Gastroesophageal sphincter (tissue), 4 donors: Measurements from ENCODE around the gene STARD10. TPM values are rescaled to one million over a fixed set of nuclear protein-coding genes. Genes with fewer than 3 reads are reported as not detected.
A peak's percentile ranks its signal among the peaks of the same experiment; 100 is the strongest.

Experiments used
- ATAC-seq: fragments of 150-250 bp; one replicate; pipeline ENCODE4 v1.9.1; 2016; ENCODE audit warnings: mild to moderate bottlenecking, moderate library complexity
- H3K27ac ChIP-seq, 4 donors: fragments of 200-600 bp; sonication (generic) in 3 of 4; 1 replicate in 3 of 4; 2 replicates in 1 of 4; pipeline ENCODE4 v1.5.1; 2016 to 2019
- H3K27me3 ChIP-seq: fragments of 200-600 bp; sonication (generic); one replicate; pipeline ENCODE4 v1.5.1; 2019
- H3K36me3 ChIP-seq, 2 donors: fragments of 200-600 bp; sonication (generic); one replicate each; pipeline ENCODE4 v1.5.1; 2019; ENCODE audit warnings: control low read depth in 1 of 2
- H3K4me1 ChIP-seq, 3 donors: fragments of 200-600 bp; sonication (generic); 1 replicate in 2 of 3; 2 replicates in 1 of 3; pipeline ENCODE4 v1.5.1; 2016 to 2019; ENCODE audit warnings: control low read depth in 2 of 3
- H3K4me3 ChIP-seq, 2 donors: fragments of 200-600 bp; sonication (generic); one replicate each; pipeline ENCODE4 v1.5.1; 2019; ENCODE audit warnings: mild to moderate bottlenecking in 1 of 2, moderate library complexity in 1 of 2
- H3K9me3 ChIP-seq, 3 donors: fragments of 200-600 bp; sonication (generic); one replicate each; pipeline ENCODE4 v1.5.1; 2017 to 2019; ENCODE audit warnings: control low read depth in 2 of 3
- CTCF ChIP-seq, 4 experiments: fragments of 200-600 bp in 2 of 4; fragments of 450-650 bp in 2 of 4; sonication (generic) in 1 of 4; IDR thresholded peaks; one replicate each; pipeline ENCODE4 v1.5.1; 2017 to 2019; ENCODE audit warnings: antibody characterized with exemption in 4 of 4, mild to moderate bottlenecking in 2 of 4, moderate library complexity in 2 of 4
- EP300 ChIP-seq: sonication (generic); formaldehyde crosslinking; IDR thresholded peaks from one replicate; pipeline ENCODE4 v1.6.1; 2017; ENCODE audit warnings: antibody characterized with exemption, mild to moderate bottlenecking
- POLR2A ChIP-seq, 2 donors: fragments of 450-650 bp; IDR thresholded peaks; one replicate each; pipeline ENCODE4 v1.6.1; 2017; ENCODE audit warnings: antibody characterized with exemption in 2 of 2, mild to moderate bottlenecking in 2 of 2, moderate library complexity in 1 of 2
- POLR2AphosphoS5 ChIP-seq: sonication (generic); formaldehyde crosslinking; IDR thresholded peaks from one replicate; pipeline ENCODE4 v1.6.1; 2017; ENCODE audit warnings: antibody characterized with exemption
- WGBS, 2 donors: methylation state at CpG; one replicate each; pipeline ENCODE4 v1.1.5; 2018; ENCODE audit warnings: low coverage in 1 of 2; 5-methylcytosine and 5-hydroxymethylcytosine counted together
- total RNA-seq, 4 donors: library from RNA; depleted of rRNA; stranded (reverse); fragments of >200 nt; gene quantifications; one replicate each; pipeline ENCODE4 v1.1.0, GENCODE V29; 2016

STARD10 gene
- total RNA-seq, 4 donors from 2014 or later = 35.8 to 56.6 (median 45.0) TPM

DNA sequence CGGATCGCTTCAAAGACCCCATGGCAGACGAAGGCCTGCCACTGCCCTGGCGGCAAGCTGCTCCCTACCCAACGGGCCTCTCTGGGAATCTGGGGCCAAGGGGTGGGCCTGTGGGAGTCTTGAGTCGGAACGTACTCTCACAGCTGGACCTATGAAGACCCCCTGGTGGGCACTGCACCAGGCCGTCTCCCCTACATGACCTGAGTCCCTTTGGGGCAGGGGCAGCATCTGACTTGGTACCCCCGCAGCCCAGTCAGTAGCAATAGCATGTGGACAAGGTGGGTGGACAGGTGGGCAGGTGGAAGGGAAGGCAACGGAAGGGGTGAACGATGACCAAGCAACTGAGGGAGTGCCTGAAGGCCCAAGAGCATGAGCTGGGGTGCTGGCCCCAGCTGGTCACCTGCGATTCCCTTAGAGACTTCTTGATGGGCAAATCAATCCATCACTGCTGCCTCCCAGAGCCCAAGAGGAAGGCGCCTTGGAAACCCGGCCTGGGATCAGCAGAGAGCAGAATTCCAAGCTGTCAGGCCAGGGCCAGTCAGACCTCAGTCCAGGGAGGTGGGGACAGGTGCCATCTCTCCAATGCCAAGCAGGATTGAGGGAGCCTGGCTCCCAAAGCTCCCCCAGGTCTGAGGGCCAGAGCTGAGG lies 76.9 kb downstream of the STARD10 start:
- H3K27ac ChIP-seq = peak overlapping the region in 2 of 4 donors; percentile 14 to 26
- no peaks in the 10 kb centered on the region for H3K9me3 ChIP-seq
- peaks cover 0 to 35% of the 10 kb centered on the region in 2 donors for H3K36me3 ChIP-seq
- no peak for TF ChIP-seq EP300
- no peak for TF ChIP-seq CTCF (IDR thresholded peaks at IDR 0.05)
- TF ChIP-seq POLR2AphosphoS5 = no peak
- TF ChIP-seq POLR2A (IDR thresholded peaks at IDR 0.05) = no peak
- H3K4me3 ChIP-seq = no peak overlapping the region
- ATAC-seq = no peak
- WGBS, 2 donors = 59 to 87% methylated on average over 3 of the region's 14 CpGs
- no peaks in the 10 kb centered on the region for H3K27me3 ChIP-seq
- H3K4me1 ChIP-seq = peaks cover 0 to 93% (median 33%) of the 10 kb centered on the region in 3 donors

- no peak for TF ChIP-seq CTCF (IDR thresholded peaks at IDR 0.05)
- H3K4me3 ChIP-seq = no peak overlapping the region
- no peaks in the 10 kb centered on the region for H3K9me3 ChIP-seq
- peaks cover 0 to 41% of the 10 kb centered on the region in 2 donors for H3K36me3 ChIP-seq
- ATAC-seq = no peak
- H3K27ac ChIP-seq = peak overlapping the region in 2 of 4 donors; percentile 14 to 26
- 17 to 33% methylated on average over 1 to 3 of the region's 7 CpGs for WGBS, 2 donors
- no peaks in the 10 kb centered on the region for H3K27me3 ChIP-seq
- peaks cover 0 to 92% (median 29%) of the 10 kb centered on the region in 3 donors for H3K4me1 ChIP-seq
Observed at GRCh38 chr11:72716290-72716689, 77.6 kb downstream of the STARD10 start.

GRCh38 chr11:72712841-72713240 lies 81.0 kb downstream of the STARD10 start:
- H3K27ac ChIP-seq = peak overlapping the region in 1 of 4 donors; percentile 53
- TF ChIP-seq POLR2AphosphoS5 = no peak
- peaks cover 0 to 57% (median 3%) of the 10 kb centered on the region in 3 donors for H3K4me1 ChIP-seq
- H3K27me3 ChIP-seq = no peaks in the 10 kb centered on the region
- H3K4me3 ChIP-seq = no peak overlapping the region
- peaks cover 0 to 74% of the 10 kb centered on the region in 2 donors for H3K36me3 ChIP-seq
- ATAC-seq = no peak
- WGBS, 2 donors = 42% methylated on average over 3 of the region's 10 CpGs; no CpG with 5 or more reads in 1 of the 2 donors
- no peaks in the 10 kb centered on the region for H3K9me3 ChIP-seq

DNA sequence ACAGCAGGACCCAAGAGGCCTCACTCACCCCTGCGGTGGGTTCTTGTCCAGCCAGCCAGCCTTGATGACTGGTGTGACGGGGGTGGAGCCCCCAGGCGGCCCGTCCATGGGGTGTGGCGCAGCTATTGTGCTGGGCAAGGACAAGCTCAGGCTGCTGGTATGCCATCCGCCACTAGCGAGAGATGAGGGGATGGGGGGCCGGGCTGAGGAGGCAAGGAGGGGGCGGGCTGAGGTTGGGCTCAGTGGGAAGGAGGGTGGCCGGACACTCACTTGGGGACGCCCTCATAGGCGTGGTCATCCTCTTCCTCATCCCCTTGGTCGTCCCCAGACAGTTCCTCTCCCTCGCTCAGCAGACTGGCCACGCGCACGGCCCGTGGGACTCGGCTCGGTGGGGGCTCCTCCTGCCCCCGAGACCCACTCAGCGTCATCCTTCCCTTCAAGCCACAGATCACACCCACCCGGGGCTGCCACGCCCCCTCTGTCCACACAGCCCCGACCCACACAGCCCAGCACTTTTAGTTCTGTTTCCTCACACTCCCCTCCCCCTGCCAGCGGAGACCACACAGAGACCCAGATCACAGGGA lies 81.6 kb downstream of the STARD10 start:
- TF ChIP-seq POLR2AphosphoS5 (no peak), POLR2A (IDR thresholded peaks at IDR 0.05) (no peak), EP300 (no peak), CTCF (IDR thresholded peaks at IDR 0.05) (no peak)
- Histone ChIP-seq H3K36me3 (peaks cover 0 to 74% of the 10 kb centered on the region in 2 donors), H3K4me3 (no peak overlapping the region), H3K4me1 (peaks cover 0 to 51% (median 3%) of the 10 kb centered on the region in 3 donors), H3K9me3 (no peaks in the 10 kb centered on the region), H3K27me3 (no peaks in the 10 kb centered on the region), H3K27ac (peak overlapping the region in 1 of 4 donors; percentile 53)
- 80% methylated on average over 1 of the region's 26 CpGs; no CpG with 5 or more reads in 1 of the 2 donors for WGBS, 2 donors
- peak; percentile 73 for ATAC-seq

- no peak for TF ChIP-seq POLR2A (IDR thresholded peaks at IDR 0.05)
- TF ChIP-seq POLR2AphosphoS5 = no peak
- no peak for TF ChIP-seq EP300
- TF ChIP-seq CTCF (IDR thresholded peaks at IDR 0.05) = no peak
- Histone ChIP-seq H3K4me3 (no peak overlapping the region), H3K36me3 (peaks cover 0 to 78% of the 10 kb centered on the region in 2 donors), H3K9me3 (no peaks in the 10 kb centered on the region), H3K4me1 (peaks cover 0 to 40% (median 3%) of the 10 kb centered on the region in 3 donors), H3K27me3 (no peaks in the 10 kb centered on the region), H3K27ac (no peak overlapping the region)
- no CpG with 5 or more reads among the region's 9 CpGs for WGBS, 2 donors
- ATAC-seq = no peak
Observed at GRCh38 chr11:72711141-72711540, 82.7 kb downstream of the STARD10 start.
